ENCODE measurements around the gene TNS3. TPM values are rescaled to one million over a fixed set of nuclear protein-coding genes. Genes with fewer than 3 reads are reported as not detected.
A peak's percentile ranks its signal among the peaks of the same experiment; 100 is the strongest.

Gene TNS3
- total RNA-seq, 1 donor from 2014 or later: 41.2 TPM

GRCh38 chr7:47330561-47331178 lies 251.2 kb downstream of the TNS3 start:
- no peak for DNase-seq (ENCODE audit: low read depth)
- H3K4me3 ChIP-seq (ENCODE audit: low read depth, low read length): no peak overlapping the region
- no peaks in the 10 kb centered on the region for H3K36me3 ChIP-seq (ENCODE audit: control insufficient read depth, insufficient read depth, low read length)
- no peak for TF ChIP-seq CTCF (IDR thresholded peaks at IDR 0.05; ENCODE audit: insufficient read depth, low read length, poor library complexity, severe bottlenecking)
- no peaks in the 10 kb centered on the region for H3K27me3 ChIP-seq (ENCODE audit: control insufficient read depth, insufficient read depth, low read length)

- TF ChIP-seq CTCF (IDR thresholded peaks at IDR 0.05; ENCODE audit: insufficient read depth, low read length, poor library complexity, severe bottlenecking): no peak
- no peaks in the 10 kb centered on the region for H3K27me3 ChIP-seq (ENCODE audit: control insufficient read depth, insufficient read depth, low read length)
- no peak overlapping the region for H3K4me3 ChIP-seq (ENCODE audit: low read depth, low read length)
- H3K36me3 ChIP-seq (ENCODE audit: control insufficient read depth, insufficient read depth, low read length): no peaks in the 10 kb centered on the region
- DNase-seq (ENCODE audit: low read depth): no peak
Measured at GRCh38 chr7:47330026-47330425, 251.9 kb downstream of the TNS3 start.

GRCh38 chr7:47329320-47329926 lies 252.5 kb downstream of the TNS3 start:
- H3K36me3 ChIP-seq (ENCODE audit: control insufficient read depth, insufficient read depth, low read length): no peaks in the 10 kb centered on the region
- H3K27me3 ChIP-seq (ENCODE audit: control insufficient read depth, insufficient read depth, low read length): no peaks in the 10 kb centered on the region
- no peak for DNase-seq (ENCODE audit: low read depth)
- no peak for TF ChIP-seq CTCF (IDR thresholded peaks at IDR 0.05; ENCODE audit: insufficient read depth, low read length, poor library complexity, severe bottlenecking)
- no peak overlapping the region for H3K4me3 ChIP-seq (ENCODE audit: low read depth, low read length)

- Histone ChIP-seq H3K4me3 (ENCODE audit: low read depth, low read length) (no peak overlapping the region), H3K36me3 (ENCODE audit: control insufficient read depth, insufficient read depth, low read length) (no peaks in the 10 kb centered on the region), H3K27me3 (ENCODE audit: control insufficient read depth, insufficient read depth, low read length) (no peaks in the 10 kb centered on the region)
- DNase-seq (ENCODE audit: low read depth): no peak
- no peak for TF ChIP-seq CTCF (IDR thresholded peaks at IDR 0.05; ENCODE audit: insufficient read depth, low read length, poor library complexity, severe bottlenecking)
Measured at GRCh38 chr7:47328392-47329319, 253.3 kb downstream of the TNS3 start.

- H3K27me3 ChIP-seq (ENCODE audit: control insufficient read depth, insufficient read depth, low read length): no peaks in the 10 kb centered on the region
- TF ChIP-seq CTCF (IDR thresholded peaks at IDR 0.05; ENCODE audit: insufficient read depth, low read length, poor library complexity, severe bottlenecking): no peak
- H3K4me3 ChIP-seq (ENCODE audit: low read depth, low read length): peak overlapping the region; percentile 25
- no peak for DNase-seq (ENCODE audit: low read depth)
- no peaks in the 10 kb centered on the region for H3K36me3 ChIP-seq (ENCODE audit: control insufficient read depth, insufficient read depth, low read length)
Measured at GRCh38 chr7:47327698-47328391, 254.1 kb downstream of the TNS3 start.
